GM12878 (cell line): Measurements from ENCODE around the gene MTRFR.

Experiments used
- GABPA ChIP-seq: IDR thresholded peaks from 2 replicates; pipeline ENCODE4 v1.6.1; 2014; ENCODE audit warnings: antibody characterized with exemption, low read depth, mild to moderate bottlenecking, inconsistent platforms
- ZBTB11 ChIP-seq: fragments of 450-650 bp; formaldehyde crosslinking; IDR thresholded peaks from 2 replicates; pipeline ENCODE4 v1.5.0; 2022; ENCODE audit warnings: mild to moderate bottlenecking, missing genetic modification characterization
- ZNF592 ChIP-seq: fragments of 450-650 bp; IDR thresholded peaks from 2 replicates; pipeline ENCODE4 v1.6.1; 2017; ENCODE audit warnings: mild to moderate bottlenecking, moderate library complexity

- TF ChIP-seq ZNF592, result no peak
- TF ChIP-seq GABPA, result no peak
- no peak for TF ChIP-seq ZBTB11 (CRISPR knock-in tag)
These were observed at the start of gene MTRFR, which contains the start of gene MPHOSPH9 for GRCh38 chr12:123232807-123233504.
